ENCODE measurements around the gene TRERF1. TPM values are rescaled to one million over a fixed set of nuclear protein-coding genes. Genes with fewer than 3 reads are reported as not detected.
"Not testable (repeated sequence)": the region's sequence is repeated elsewhere in the genome, so short reads cannot be mapped to it uniquely, and the experiment has no call there.

TRERF1 gene
- total RNA-seq, 1 donor from 2014 or later = 12.8 TPM

DNA sequence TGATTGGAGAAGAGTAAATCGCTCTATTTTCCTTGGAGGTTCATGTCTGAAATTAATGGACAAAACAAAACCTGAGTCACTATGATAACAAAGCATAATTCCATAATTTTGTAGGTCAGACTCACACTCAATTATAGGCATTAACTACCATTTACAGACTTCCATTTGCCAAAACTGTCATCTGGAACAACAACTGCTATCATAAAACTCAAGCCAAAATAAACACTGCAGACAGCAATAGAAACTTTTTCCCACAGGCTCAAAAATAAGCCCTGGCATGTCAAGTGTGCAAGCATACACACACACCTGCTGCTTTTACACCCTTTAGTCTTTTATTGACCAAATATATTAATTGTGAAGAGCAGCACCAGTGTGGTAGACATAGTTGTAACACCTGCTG is 241.2 kb downstream of the TRERF1 start:
- Mint-ChIP-seq H3K27me3 (ENCODE audit: unreplicated experiment) (no peaks in the 10 kb centered on the region), H3K4me3 (ENCODE audit: unreplicated experiment) (peak overlapping the region; percentile 49), H3K4me1 (ENCODE audit: low read depth, unreplicated experiment) (peaks cover 5% of the 10 kb centered on the region), H3K36me3 (ENCODE audit: unreplicated experiment) (no peaks in the 10 kb centered on the region), H3K27ac (ENCODE audit: unreplicated experiment) (peak overlapping the region; percentile 80), H3K9me3 (ENCODE audit: unreplicated experiment) (no peaks in the 10 kb centered on the region)
- no peak for DNase-seq
- TF ChIP-seq, protein P1, sequence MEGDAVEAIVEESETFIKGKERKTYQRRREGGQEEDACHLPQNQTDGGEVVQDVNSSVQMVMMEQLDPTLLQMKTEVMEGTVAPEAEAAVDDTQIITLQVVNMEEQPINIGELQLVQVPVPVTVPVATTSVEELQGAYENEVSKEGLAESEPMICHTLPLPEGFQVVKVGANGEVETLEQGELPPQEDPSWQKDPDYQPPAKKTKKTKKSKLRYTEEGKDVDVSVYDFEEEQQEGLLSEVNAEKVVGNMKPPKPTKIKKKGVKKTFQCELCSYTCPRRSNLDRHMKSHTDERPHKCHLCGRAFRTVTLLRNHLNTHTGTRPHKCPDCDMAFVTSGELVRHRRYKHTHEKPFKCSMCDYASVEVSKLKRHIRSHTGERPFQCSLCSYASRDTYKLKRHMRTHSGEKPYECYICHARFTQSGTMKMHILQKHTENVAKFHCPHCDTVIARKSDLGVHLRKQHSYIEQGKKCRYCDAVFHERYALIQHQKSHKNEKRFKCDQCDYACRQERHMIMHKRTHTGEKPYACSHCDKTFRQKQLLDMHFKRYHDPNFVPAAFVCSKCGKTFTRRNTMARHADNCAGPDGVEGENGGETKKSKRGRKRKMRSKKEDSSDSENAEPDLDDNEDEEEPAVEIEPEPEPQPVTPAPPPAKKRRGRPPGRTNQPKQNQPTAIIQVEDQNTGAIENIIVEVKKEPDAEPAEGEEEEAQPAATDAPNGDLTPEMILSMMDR (IDR thresholded peaks at IDR 0.05; ENCODE audit: partially characterized antibody, unreplicated experiment) = no peak

DNA sequence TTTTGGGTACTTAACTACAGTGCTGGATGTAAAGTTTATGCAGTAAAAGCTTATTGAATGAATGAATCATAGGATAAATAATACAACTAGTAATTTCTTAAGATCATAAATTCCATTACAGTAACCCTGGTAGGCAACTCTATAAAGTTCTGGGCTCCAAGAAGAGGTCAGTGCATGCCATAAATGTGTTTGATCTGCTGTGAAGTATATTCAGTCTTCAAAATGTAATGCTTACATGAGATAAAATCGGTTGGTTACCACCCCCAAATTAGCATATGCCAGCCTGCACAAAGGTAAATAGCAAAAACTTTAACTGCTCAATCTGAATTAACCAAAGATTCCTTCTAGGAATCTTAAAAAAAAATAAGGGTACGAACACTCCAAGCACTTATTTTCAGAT is 244.2 kb downstream of the TRERF1 start:
- H3K4me1 Mint-ChIP-seq (ENCODE audit: low read depth, unreplicated experiment); H3K27ac Mint-ChIP-seq (ENCODE audit: unreplicated experiment); H3K9me3 Mint-ChIP-seq (ENCODE audit: unreplicated experiment); H3K27me3 Mint-ChIP-seq (ENCODE audit: unreplicated experiment); H3K4me3 Mint-ChIP-seq (ENCODE audit: unreplicated experiment); H3K36me3 Mint-ChIP-seq (ENCODE audit: unreplicated experiment); DNase-seq: not testable (repeated sequence)

DNA sequence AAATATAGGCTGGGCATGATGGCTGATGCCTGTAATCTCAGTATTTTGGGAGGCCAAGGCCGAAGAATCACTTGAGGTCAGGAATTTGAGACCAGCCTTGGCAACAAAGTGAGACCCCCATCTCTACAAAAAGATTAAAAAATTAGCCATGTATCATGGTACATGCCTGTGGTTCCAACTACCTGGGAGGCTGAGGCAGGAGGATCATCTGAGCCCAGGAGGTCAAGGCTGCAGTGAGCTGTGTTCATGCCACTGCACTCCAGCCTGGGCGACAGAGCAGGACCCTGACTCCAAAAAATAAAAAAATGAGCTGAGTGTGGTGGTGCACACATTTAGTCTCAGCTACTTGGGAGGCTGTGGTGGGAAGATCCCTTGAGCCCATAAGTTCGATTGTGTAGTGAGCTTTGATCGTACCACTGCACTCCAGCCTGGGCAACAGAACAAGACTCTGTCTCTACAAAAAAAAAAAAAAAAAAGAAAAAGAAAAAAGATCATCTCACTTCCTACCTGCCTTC is 246.9 kb downstream of the TRERF1 start:
- Mint-ChIP-seq H3K4me3 (ENCODE audit: unreplicated experiment) (no peak overlapping the region), H3K27me3 (ENCODE audit: unreplicated experiment) (no peaks in the 10 kb centered on the region), H3K27ac (ENCODE audit: unreplicated experiment) (no peak overlapping the region), H3K36me3 (ENCODE audit: unreplicated experiment) (no peaks in the 10 kb centered on the region), H3K4me1 (ENCODE audit: low read depth, unreplicated experiment) (no peaks in the 10 kb centered on the region), H3K9me3 (ENCODE audit: unreplicated experiment) (peaks cover 5% of the 10 kb centered on the region)
- TF ChIP-seq, protein P1 (IDR thresholded peaks at IDR 0.05; ENCODE audit: partially characterized antibody, unreplicated experiment) = no peak
- DNase-seq = no peak

DNA sequence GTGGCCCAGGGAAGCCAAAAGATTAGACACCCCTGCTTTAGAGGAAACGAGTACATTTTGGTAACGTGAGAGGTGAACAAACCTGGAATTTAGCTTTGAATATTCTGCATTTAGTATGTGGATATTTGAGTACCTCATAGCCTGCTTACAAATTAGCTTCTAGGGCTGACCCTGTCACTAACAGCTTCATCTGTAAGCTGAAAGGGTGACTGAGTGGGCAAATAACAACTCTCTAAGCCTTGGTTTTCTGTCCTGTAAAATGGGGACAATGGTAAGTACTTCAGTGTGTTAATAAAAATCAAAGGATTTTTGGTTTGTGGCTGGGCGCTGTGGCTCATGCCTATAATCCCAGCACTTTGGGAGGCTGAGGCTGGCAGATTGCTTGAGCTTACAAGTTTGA is 248.5 kb downstream of the TRERF1 start:
- no peak for DNase-seq
- TF ChIP-seq, protein P1 (IDR thresholded peaks at IDR 0.05; ENCODE audit: partially characterized antibody, unreplicated experiment) = no peak
- Mint-ChIP-seq H3K4me3 (ENCODE audit: unreplicated experiment) (no peak overlapping the region), H3K27me3 (ENCODE audit: unreplicated experiment) (no peaks in the 10 kb centered on the region), H3K9me3 (ENCODE audit: unreplicated experiment) (peaks cover 5% of the 10 kb centered on the region), H3K4me1 (ENCODE audit: low read depth, unreplicated experiment) (no peaks in the 10 kb centered on the region), H3K36me3 (ENCODE audit: unreplicated experiment) (no peaks in the 10 kb centered on the region), H3K27ac (ENCODE audit: unreplicated experiment) (no peak overlapping the region)

DNA sequence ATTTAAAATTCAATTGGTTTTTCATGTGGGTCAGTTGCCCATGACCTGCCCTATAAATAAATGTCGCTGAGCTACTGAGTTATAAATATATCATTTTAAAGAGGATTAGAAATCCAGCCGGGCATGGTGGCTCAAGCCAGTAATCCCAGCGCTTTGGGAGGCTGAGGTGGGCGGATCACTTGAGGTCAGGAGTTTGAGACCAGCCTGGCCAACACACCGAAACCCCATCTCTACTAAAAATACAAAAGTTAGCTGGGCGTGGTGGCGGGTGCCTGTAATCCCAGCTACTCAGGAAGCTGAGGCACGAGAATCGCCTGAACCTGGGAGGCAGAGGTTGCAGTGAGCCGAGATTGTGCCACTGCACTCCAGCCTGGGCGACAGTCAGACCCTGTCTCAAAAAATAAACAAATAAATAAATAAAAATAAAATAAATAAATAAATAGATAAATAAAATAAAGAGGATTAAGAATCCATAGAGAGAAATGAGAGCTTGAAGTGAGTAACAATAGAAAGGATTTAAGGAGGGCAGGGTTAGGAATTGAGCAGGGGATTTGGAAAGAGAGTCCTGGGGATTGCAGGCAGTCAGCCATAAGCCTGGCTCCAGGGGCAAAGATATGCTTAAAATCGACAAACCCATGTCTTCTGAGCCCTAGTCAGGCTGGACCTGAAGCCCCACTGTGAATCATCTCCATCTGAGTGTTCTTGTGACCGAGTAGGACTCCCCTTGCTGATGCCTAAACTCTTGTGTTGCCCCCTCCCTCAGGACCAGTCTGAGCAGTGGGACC is 249.4 kb downstream of the TRERF1 start:
- DNase-seq; H3K4me3 Mint-ChIP-seq (ENCODE audit: unreplicated experiment); H3K9me3 Mint-ChIP-seq (ENCODE audit: unreplicated experiment); H3K27me3 Mint-ChIP-seq (ENCODE audit: unreplicated experiment); H3K4me1 Mint-ChIP-seq (ENCODE audit: low read depth, unreplicated experiment); H3K27ac Mint-ChIP-seq (ENCODE audit: unreplicated experiment); H3K36me3 Mint-ChIP-seq (ENCODE audit: unreplicated experiment): not testable (repeated sequence)

DNA sequence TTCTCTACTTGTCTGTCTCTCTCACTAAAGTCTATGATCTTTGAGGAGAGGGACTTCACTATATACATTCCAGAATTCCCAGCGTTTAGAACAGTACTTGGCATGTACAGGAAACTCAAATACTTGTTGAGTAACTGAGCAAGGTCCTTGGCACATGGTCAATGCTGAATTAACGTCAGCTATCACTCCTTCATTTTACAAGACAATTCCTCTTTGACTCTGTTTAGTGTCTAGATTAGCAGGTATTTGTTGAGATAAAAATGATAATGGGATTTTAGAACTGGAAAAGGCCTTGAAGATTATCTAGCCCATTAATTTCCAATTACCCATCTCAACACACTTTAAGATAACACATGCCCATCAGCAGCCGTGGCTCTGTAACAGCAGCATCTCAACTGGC is 250.3 kb downstream of the TRERF1 start:
- DNase-seq = no peak
- no peaks in the 10 kb centered on the region for H3K4me1 Mint-ChIP-seq (ENCODE audit: low read depth, unreplicated experiment)
- H3K36me3 Mint-ChIP-seq (ENCODE audit: unreplicated experiment) = no peaks in the 10 kb centered on the region
- H3K27ac Mint-ChIP-seq (ENCODE audit: unreplicated experiment) = no peak overlapping the region
- H3K9me3 Mint-ChIP-seq (ENCODE audit: unreplicated experiment) = peaks cover 5% of the 10 kb centered on the region
- no peak overlapping the region for H3K4me3 Mint-ChIP-seq (ENCODE audit: unreplicated experiment)
- H3K27me3 Mint-ChIP-seq (ENCODE audit: unreplicated experiment) = no peaks in the 10 kb centered on the region
- TF ChIP-seq, protein P1 (IDR thresholded peaks at IDR 0.05; ENCODE audit: partially characterized antibody, unreplicated experiment) = no peak
